ENCODE data around the gene TCTN2.

- TF ChIP-seq, protein P1, sequence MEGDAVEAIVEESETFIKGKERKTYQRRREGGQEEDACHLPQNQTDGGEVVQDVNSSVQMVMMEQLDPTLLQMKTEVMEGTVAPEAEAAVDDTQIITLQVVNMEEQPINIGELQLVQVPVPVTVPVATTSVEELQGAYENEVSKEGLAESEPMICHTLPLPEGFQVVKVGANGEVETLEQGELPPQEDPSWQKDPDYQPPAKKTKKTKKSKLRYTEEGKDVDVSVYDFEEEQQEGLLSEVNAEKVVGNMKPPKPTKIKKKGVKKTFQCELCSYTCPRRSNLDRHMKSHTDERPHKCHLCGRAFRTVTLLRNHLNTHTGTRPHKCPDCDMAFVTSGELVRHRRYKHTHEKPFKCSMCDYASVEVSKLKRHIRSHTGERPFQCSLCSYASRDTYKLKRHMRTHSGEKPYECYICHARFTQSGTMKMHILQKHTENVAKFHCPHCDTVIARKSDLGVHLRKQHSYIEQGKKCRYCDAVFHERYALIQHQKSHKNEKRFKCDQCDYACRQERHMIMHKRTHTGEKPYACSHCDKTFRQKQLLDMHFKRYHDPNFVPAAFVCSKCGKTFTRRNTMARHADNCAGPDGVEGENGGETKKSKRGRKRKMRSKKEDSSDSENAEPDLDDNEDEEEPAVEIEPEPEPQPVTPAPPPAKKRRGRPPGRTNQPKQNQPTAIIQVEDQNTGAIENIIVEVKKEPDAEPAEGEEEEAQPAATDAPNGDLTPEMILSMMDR (IDR thresholded peaks at IDR 0.05; ENCODE audit: low read length) = no peak
- TF ChIP-seq EZH2 (optimal IDR thresholded peaks at IDR 0.05; ENCODE audit: low read depth, low read length) = no peak
Observed at GRCh38 chr12:123733229-123733628, 62.3 kb downstream of the TCTN2 start.
